ENCODE measurements around the gene OPTN.
"Not testable (repeated sequence)": the region's sequence is repeated elsewhere in the genome, so short reads cannot be mapped to it uniquely, and the experiment has no call there.

The OPTN gene

GRCh38 chr10:13136651-13137050 lies 36.7 kb downstream of the OPTN start:
- no peak for DNase-seq

DNA sequence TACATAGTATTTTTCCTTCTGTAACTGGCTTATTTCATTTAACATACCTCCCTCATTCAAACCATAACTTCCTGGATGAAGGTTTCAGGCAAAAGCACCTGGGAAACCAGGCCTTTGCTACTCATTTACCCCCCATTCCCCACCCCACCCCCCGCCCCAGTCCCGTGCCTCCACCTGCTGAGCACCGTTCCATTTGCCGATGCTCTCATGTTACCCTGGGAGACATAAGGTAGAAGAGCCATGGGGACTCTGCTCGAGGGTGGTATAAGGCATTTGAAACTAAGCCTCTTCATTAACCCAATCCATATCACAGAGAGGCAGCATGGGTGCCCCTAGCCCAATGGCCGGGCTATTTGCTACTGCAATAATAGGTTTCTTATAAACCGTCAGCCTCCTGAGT lies 39.2 kb downstream of the OPTN start:
- DNase-seq, result no peak

GRCh38 chr10:13139676-13140075 lies 39.7 kb downstream of the OPTN start:
- no peak for DNase-seq

DNA sequence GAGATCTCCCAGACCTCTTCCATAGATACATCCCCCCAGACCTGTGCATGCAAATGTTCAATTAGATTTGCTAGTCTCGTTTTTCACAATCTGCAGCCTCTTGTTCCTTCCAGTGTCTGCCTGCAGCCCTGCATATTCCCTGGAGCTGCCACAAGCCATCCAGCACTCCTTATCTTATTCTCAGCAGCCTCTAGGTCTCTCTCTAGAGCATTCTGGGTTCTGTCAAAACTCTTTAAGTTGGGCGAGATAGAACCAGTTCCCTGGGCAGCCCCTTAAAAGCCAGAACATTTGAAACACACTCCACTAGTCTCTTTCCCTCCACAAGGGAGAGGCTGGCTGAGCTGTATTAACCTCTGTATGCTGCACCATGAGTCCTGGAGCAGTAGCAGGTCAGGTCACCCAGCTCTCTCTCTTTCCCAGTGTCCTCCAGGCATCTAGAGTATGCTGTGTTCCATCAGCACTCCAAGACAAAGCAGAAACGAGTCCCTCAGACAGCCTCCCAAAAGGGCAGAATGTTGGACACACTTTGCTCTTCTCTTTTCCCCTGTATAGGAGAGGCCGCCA lies 40.7 kb downstream of the OPTN start:
- DNase-seq, result peak; percentile 47

DNA sequence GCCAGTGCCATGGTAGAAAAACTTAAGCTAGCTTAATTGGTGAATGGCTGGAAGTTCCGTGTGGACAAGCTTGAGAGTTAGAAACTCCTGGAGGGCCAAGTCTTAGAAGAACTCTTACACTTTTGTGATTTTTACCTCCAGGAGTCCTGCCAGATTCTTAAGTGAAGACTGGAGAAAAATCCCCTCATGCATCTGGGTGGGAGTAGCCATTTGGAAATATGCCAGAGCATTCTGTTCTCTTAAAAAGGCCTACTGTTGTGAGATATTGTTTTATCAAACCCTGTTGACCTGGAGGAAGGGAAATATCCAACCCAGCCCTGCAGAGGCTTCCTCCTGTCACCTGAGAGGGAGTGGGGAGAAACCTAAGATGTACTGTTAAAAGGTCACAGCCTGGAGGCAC lies 43.8 kb downstream of the OPTN start:
- DNase-seq, result peak; percentile 81

GRCh38 chr10:13144814-13145213 lies 44.9 kb downstream of the OPTN start:
- DNase-seq, result no peak

DNA sequence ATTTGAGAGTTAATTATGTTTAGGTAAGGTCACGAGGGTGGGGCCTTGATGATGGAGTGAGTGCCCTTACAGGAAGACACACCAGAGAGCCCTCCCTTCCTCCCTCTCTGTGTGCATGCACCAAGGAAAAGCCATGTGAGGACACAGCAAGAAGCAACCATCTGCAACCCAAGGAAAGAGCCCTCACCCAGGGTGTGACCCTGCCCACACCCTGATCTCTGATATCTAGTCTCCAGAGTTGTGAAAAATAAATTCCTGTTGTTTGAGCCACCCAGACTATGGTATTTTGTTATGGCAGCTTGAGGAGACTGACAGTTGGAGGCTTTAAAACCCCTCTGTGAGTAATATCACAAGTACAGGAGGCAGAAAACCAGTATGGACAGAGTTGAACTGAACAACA lies 46.4 kb downstream of the OPTN start:
- peak; percentile 93 for DNase-seq

GRCh38 chr10:13147161-13147560 lies 47.2 kb downstream of the OPTN start:
- peak; percentile 53 for DNase-seq

GRCh38 chr10:13152296-13152695 lies 52.3 kb downstream of the OPTN start:
- DNase-seq, result no peak

- DNase-seq, result not testable (repeated sequence)
These were observed 55.9 kb downstream of the OPTN start for GRCh38 chr10:13155860-13156259.

DNA sequence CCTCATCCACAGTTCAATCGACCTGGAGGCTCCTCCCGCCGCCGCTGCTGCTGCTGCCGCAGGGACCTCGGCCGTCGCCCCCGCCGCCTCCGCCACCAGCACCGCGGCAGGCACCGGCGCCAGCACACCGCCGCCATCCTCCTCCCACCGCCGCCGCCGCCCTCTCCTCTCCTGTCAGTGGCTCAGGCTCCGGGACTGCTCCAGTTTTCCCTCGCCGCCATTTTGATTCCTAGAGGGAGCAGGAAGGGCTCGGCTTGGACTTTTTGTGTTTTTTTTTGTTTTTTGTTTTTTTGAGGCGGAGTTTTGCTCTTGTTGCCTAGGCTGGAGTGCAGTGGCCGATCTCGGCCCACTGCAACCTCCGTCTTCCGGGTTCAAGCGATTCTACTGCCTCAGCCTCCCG lies 58.4 kb downstream of the OPTN start:
- DNase-seq, result no peak

GRCh38 chr10:13160934-13161856 lies 61.2 kb downstream of the OPTN start, which contains the start of gene MCM10:
TSS of gene MCM10 (plus strand) at chr10:13161558. CDS start at chr10:13164203, 2,645 bp downstream.
- DNase-seq, result peak; percentile 100

GRCh38 chr10:13161857-13162271 lies 61.9 kb downstream of the OPTN start:
- no peak for DNase-seq

DNA sequence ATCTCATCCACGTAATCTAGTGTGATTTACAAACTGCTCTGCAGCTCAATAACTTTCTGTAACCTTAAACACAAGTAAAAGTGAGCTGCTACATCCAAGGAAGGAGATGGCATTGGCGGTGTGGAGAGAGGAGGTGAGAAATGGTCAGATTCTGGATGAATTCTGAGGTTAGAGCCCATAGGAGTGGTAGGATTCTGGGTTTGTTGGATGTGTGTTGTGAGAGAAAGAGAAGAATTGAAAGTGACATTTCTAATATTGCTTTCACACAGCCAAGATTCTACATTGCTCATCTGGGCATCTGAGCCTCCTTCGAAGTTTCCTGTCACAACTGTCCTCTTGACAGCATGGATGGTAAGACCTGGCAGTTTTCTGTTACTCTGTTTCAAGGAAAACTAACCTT lies 63.9 kb downstream of the OPTN start:
- no peak for DNase-seq

GRCh38 chr10:13165177-13165576 lies 65.2 kb downstream of the OPTN start:
- peak; percentile 36 for DNase-seq

- no peak for DNase-seq
These were observed 67.6 kb downstream of the OPTN start for GRCh38 chr10:13167568-13167967.

DNA sequence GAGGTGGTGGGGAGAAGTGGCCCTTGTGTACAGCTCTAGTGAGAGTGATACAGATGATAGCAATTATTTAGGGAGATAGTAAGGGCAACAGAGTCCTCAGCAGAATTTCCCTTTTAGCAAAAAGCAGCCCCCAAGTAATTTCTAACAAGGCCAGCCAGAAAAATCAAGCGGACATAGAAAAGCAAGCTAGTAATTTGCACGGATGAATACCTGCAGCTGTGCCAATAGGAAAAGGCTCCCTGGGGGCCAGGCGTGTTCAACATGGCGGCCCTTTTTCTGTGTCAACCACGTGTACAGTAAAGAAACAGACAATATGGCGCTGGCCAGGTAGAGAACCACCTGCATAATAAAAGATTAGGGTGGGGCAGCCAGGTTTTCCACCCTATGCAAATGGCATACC lies 68.8 kb downstream of the OPTN start:
- DNase-seq, result no peak

GRCh38 chr10:13173616-13174015 lies 73.7 kb downstream of the OPTN start:
- DNase-seq, result no peak

GRCh38 chr10:13180788-13181187 lies 80.8 kb downstream of the OPTN start:
- DNase-seq, result no peak

DNA sequence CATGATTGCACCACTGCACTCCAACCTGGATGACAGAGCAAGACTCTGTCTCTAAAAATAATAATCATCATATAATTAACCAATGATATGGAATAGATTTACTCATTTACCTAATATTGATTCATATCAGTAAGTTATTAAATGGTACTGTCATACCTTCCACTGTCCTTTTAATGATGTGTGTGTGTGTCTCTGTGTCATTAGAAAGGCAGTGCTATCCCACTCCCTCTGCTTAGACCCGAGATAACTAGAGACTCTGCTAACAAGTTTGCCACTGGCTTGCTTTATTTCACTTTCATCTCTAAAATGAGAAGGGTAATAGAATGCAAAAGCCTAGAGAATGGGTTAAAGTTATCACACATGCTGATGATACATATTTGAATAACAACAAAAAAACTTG lies 82.5 kb downstream of the OPTN start:
- no peak for DNase-seq

DNA sequence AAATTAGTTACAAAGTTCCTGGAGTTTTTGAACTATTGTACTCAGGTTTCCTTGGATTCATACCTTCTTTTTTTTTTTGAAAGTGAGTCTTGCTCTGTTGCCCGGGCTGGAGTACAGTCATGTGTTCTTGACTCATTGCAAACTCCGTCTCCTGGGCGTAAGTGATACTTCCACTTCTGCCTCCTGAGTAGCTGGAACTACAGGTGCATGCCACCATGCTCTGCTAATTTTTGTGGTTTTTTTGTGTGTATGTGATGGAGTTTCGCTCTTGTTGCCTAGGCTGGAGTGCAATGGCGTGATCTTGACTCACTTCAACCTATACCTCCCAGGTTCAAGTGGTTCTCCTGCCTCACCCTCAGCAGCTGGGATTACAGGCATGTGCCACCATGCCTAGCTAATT lies 83.7 kb downstream of the OPTN start:
- DNase-seq, result no peak

- DNase-seq, result no peak
These were observed 84.3 kb downstream of the OPTN start for GRCh38 chr10:13184276-13184675.

- no peak for DNase-seq
These were observed 85.0 kb downstream of the OPTN start for GRCh38 chr10:13184730-13185514.

DNA sequence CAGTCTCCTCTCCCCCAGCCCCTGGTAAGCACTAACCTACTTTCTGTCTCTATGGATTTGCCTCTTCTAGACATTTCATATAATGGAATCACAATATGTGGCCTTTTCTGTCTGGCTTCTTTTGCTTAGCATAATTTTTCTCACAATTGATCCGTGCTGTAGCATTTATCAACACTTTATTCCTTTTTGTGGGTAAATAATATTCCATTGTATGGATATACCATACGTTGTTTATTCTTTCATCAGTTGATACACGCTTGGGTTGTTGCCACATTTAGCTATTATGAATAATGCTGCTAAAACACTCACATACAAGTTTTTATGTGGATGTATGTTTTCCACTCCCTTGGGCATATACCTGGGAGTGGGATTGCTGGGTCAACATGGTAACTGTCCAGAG lies 87.2 kb downstream of the OPTN start:
- DNase-seq, result no peak

Measured in hematopoietic multipotent progenitor cell treated with erythropoietin and hydrocortisone succinate and interleukin-3 and kit ligand, for 6 days (in vitro differentiated cells).